ENCODE measurements around the gene SYCP2.

GRCh38 chr20:59958626-59959025, 25.2 kb upstream of the SYCP2 start:
- no peak for TF ChIP-seq EZH2 (IDR thresholded peaks at IDR 0.05; ENCODE audit: borderline replicate concordance)
- no peak for TF ChIP-seq EZH2phosphoT487 (IDR thresholded peaks at IDR 0.05; ENCODE audit: low read depth, severe bottlenecking, unreplicated experiment)
